SK-N-SH (cell line): Measurements from ENCODE around the gene TMEM238L. TPM values are rescaled to one million over a fixed set of nuclear protein-coding genes. Genes with fewer than 3 reads are reported as not detected.

Source experiments
- CTCF ChIA-PET: fragments of 300-600, 350-600 bp; formaldehyde crosslinking; extraction: SDS; loops from one replicate; lab custom pipeline; 2021; lab: Yijun Ruan, JAX
- POLR2A ChIA-PET: fragments of 350-600 bp; sonication (Branson Sonifier 250); formaldehyde crosslinking; extraction: SDS; loops from one replicate; lab custom pipeline; 2020; ENCODE audit warnings: antibody characterized with exemption, inconsistent platforms; lab: Yijun Ruan, JAX
- DNase-seq: peaks from one replicate; pipeline ENCODE4 v3.0.0; 2012
- H2AFZ ChIP-seq: fragments of 200-600 bp; sonication (generic); 2 replicates; pipeline ENCODE4 v1.8.1; 2016; ENCODE audit warnings: antibody characterized with exemption, mild to moderate bottlenecking, low read depth
- H3F3A ChIP-seq: fragments of 200-600 bp; sonication (generic); replicated peaks from 2 replicates; pipeline ENCODE3; 2016; ENCODE audit warnings: antibody characterized with exemption, mild to moderate bottlenecking; ENCODE audit not compliant: insufficient read depth
- H3K27ac ChIP-seq, 2 experiments: fragments of 200-500 bp in 1 of 2; fragments of 200-600 bp in 1 of 2; sonication (Bioruptor generic) in 1 of 2; sonication (generic), shearing (Covaris generic) in 1 of 2; 2 replicates each; pipeline versions ENCODE4 v1.5.1 to v1.6.1; 2014 to 2016; ENCODE audit warnings: low read depth in 2 of 2, inconsistent platforms in 1 of 2, low read length in 1 of 2, mild to moderate bottlenecking in 1 of 2, mixed read lengths in 1 of 2
- H3K27me3 ChIP-seq: fragments of 200-600 bp; sonication (generic), shearing (Covaris generic); 2 replicates; pipeline ENCODE4 v1.6.1; 2016; ENCODE audit warnings: mixed run types; ENCODE audit not compliant: insufficient read depth
- H3K36me3 ChIP-seq, 2 experiments: fragments of 200-500 bp in 1 of 2; fragments of 200-600 bp in 1 of 2; sonication (Bioruptor generic) in 1 of 2; sonication (generic) in 1 of 2; replicated peaks in 1 of 2; 2 replicates each; pipeline versions ENCODE3 to v1.5.1; 2014 to 2016; ENCODE audit warnings: low read length in 1 of 2, mild to moderate bottlenecking in 1 of 2; ENCODE audit not compliant: insufficient read depth in 2 of 2, control insufficient read depth in 1 of 2
- H3K4me1 ChIP-seq, 2 experiments: fragments of 200-500 bp in 1 of 2; fragments of 200-600 bp in 1 of 2; sonication (Bioruptor generic) in 1 of 2; sonication (generic), shearing (Covaris generic) in 1 of 2; 2 replicates each; pipeline versions ENCODE4 v1.5.1 to v1.6.1; 2014 to 2016; ENCODE audit warnings: low read depth in 1 of 2, low read length in 1 of 2, mixed run types in 1 of 2; ENCODE audit not compliant: insufficient read depth in 2 of 2, control insufficient read depth in 1 of 2
- H3K4me2 ChIP-seq: fragments of 200-600 bp; sonication (generic), shearing (Covaris generic); 2 replicates; pipeline ENCODE4 v1.6.1; 2017; ENCODE audit warnings: mixed run types
- H3K4me3 ChIP-seq, 2 experiments: fragments of 200-500 bp in 1 of 2; fragments of 200-600 bp in 1 of 2; sonication (Bioruptor generic) in 1 of 2; sonication (generic), shearing (Covaris generic) in 1 of 2; 2 replicates each; pipeline versions ENCODE4 v1.5.1 to v1.8.1; 2014 to 2016; ENCODE audit warnings: low read depth in 2 of 2, inconsistent platforms in 1 of 2, low read length in 1 of 2, mild to moderate bottlenecking in 1 of 2, mixed read lengths in 1 of 2, moderate library complexity in 1 of 2
- H3K79me2 ChIP-seq: fragments of 200-600 bp; sonication (generic); 2 replicates; pipeline ENCODE4 v1.8.1; 2017; ENCODE audit warnings: mild to moderate bottlenecking; ENCODE audit not compliant: insufficient read depth
- H3K9ac ChIP-seq: fragments of 200-600 bp; sonication (generic); 2 replicates; pipeline ENCODE4 v1.6.1; 2017; ENCODE audit warnings: mixed run types
- H3K9me2 ChIP-seq: fragments of 200-600 bp; sonication (generic); 2 replicates; pipeline ENCODE4 v1.6.1; 2017; ENCODE audit warnings: mixed run types
- H3K9me3 ChIP-seq: fragments of 200-600 bp; sonication (generic); 2 replicates; pipeline ENCODE4 v1.6.1; 2017; ENCODE audit warnings: mixed run types, mild to moderate bottlenecking, moderate library complexity
- H4K20me1 ChIP-seq: fragments of 200-600 bp; sonication (generic); 2 replicates; pipeline ENCODE4 v1.6.1; 2017; ENCODE audit warnings: mild to moderate bottlenecking, mixed run types; ENCODE audit not compliant: insufficient read depth
- ELF1 ChIP-seq: IDR thresholded peaks from 2 replicates; pipeline ENCODE4 v1.4.0; 2012
- EP300 ChIP-seq, 2 experiments: IDR thresholded peaks; 2 replicates each; pipeline versions ENCODE4 v1.4.0 to v1.6.1; 2012; ENCODE audit warnings: borderline replicate concordance in 1 of 2, low read depth in 1 of 2, low read length in 1 of 2
- EZH2phosphoT487 ChIP-seq: fragments of 200-600 bp; sonication (generic); IDR thresholded peaks from 2 replicates; pipeline ENCODE4 v1.6.1; 2017; ENCODE audit warnings: low read depth, mixed run types, mild to moderate bottlenecking, antibody characterized with exemption, moderate library complexity, borderline replicate concordance
- FOSL2 ChIP-seq: IDR thresholded peaks from 2 replicates; pipeline ENCODE4 v1.4.0; 2012; ENCODE audit warnings: low read depth, mild to moderate bottlenecking, moderate library complexity, borderline replicate concordance
- GABPA ChIP-seq: IDR thresholded peaks from 2 replicates; pipeline ENCODE4 v1.4.0; 2012; ENCODE audit warnings: low read depth, mild to moderate bottlenecking
- GATA2 ChIP-seq: sonication (generic); formaldehyde crosslinking; IDR thresholded peaks from 2 replicates; pipeline ENCODE4 v1.5.0; 2020; ENCODE audit warnings: mild to moderate bottlenecking, missing genetic modification reagents
- JUND ChIP-seq: IDR thresholded peaks from 2 replicates; pipeline ENCODE4 v1.4.0; 2012
- POLR2AphosphoS5 ChIP-seq: IDR thresholded peaks from 2 replicates; pipeline ENCODE4 v1.6.1; 2012; ENCODE audit warnings: low read depth, low read length
- RFX5 ChIP-seq: IDR thresholded peaks from 2 replicates; pipeline ENCODE4 v1.6.1; 2012; ENCODE audit warnings: mild to moderate bottlenecking, improper control_type of control experiment, low read length
- SMC3 ChIP-seq: IDR thresholded peaks from 2 replicates; pipeline ENCODE4 v1.6.1; 2012; ENCODE audit warnings: low read depth, low read length, improper control_type of control experiment
- TAF1 ChIP-seq: IDR thresholded peaks from 2 replicates; pipeline ENCODE4 v1.6.1; 2012; ENCODE audit warnings: low read depth, mild to moderate bottlenecking, low read length, moderate library complexity, borderline replicate concordance
- YY1 ChIP-seq: IDR thresholded peaks from 2 replicates; pipeline ENCODE4 v1.4.0; 2012; ENCODE audit warnings: low read depth, mild to moderate bottlenecking
- WGBS: methylation state at CpG from one replicate; pipeline ENCODE4 v1.1.6; 2017; ENCODE audit warnings: low lambda C conversion rate; 5-methylcytosine and 5-hydroxymethylcytosine counted together
- polyA plus RNA-seq, 3 experiments: library from polyadenylated mRNA; depleted of rRNA; stranded (reverse); fragments of >200 nt; gene quantifications; 2 replicates each; pipeline ENCODE4 v1.2.3, GENCODE V29; 2012
- TF ChIP-seq, protein P1 (sequence below): IDR thresholded peaks from 2 replicates; pipeline ENCODE4; 2012
- TF ChIP-seq, protein P2 (sequence below): IDR thresholded peaks from 2 replicates; pipeline ENCODE4 v1.6.1; 2012; ENCODE audit warnings: mild to moderate bottlenecking, low read depth, low read length, moderate library complexity
- TF ChIP-seq, protein P3 (sequence below): IDR thresholded peaks from 2 replicates; pipeline ENCODE4 v1.4.0; 2012; ENCODE audit warnings: low read depth, borderline replicate concordance

The TMEM238L gene
- polyA plus RNA-seq, 1 of the 3 experiments (the other 2 are of a cell fraction) = not detected

DNA sequence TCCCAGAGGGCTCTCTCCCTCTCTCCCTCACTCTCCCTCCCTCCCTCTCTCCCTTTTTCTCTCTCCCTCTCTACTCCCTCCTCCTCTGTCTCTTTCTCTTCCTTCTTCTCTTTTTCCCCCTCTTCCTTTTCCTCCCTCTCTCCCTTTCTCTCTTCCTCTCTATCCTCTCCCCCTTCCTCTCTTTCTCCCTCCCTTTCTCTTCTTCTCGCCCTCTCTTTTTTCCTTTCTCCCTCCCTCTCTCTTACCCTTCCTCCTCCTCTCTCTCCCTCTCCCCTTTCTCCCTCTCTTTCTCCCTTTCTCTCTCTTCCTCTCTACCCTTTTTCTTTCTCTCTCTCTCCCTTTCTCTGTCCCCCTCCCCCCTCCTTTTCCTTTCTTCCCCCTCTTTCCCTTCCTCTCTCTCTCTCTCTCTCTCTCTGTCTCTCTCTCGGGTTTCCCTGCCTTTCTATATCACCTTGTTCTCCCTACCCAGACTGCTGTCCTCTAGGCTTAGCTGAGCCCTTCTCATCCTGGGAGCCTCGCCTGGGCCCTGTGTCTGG lies 48.2 kb downstream of the TMEM238L start:
- H3K4me2 ChIP-seq = no peak overlapping the region
- no peak overlapping the region for H3K4me3 ChIP-seq
- no peaks in the 10 kb centered on the region for H3F3A ChIP-seq
- 14% methylated on average over 3 of the region's 3 CpGs for WGBS
- H3K9me3 ChIP-seq = no peaks in the 10 kb centered on the region
- H3K27me3 ChIP-seq = no peaks in the 10 kb centered on the region
- H3K4me1 ChIP-seq = peaks cover 0 to 31% of the 10 kb centered on the region in 2 experiments; a peak in 1 of 4 replicates
- H3K36me3 ChIP-seq = no peaks in the 10 kb centered on the region
- H3K27ac ChIP-seq = no peak overlapping the region
- no peak overlapping the region for H3K9ac ChIP-seq
- ChIA-PET CTCF (interaction anchor here (5.0 kb wide), 1 partner anchor 18 kb away, joined by 21 read pairs; no protein-coding TSS in a partner anchor), POLR2A (no interaction called here)
- H4K20me1 ChIP-seq = no peaks in the 10 kb centered on the region
- TF ChIP-seq, protein P1, sequence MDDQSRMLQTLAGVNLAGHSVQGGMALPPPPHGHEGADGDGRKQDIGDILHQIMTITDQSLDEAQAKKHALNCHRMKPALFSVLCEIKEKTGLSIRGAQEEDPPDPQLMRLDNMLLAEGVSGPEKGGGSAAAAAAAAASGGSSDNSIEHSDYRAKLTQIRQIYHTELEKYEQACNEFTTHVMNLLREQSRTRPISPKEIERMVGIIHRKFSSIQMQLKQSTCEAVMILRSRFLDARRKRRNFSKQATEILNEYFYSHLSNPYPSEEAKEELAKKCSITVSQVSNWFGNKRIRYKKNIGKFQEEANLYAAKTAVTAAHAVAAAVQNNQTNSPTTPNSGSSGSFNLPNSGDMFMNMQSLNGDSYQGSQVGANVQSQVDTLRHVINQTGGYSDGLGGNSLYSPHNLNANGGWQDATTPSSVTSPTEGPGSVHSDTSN = no peak
- no peak for TF ChIP-seq POLR2AphosphoS5
- TF ChIP-seq GATA2 (CRISPR knock-in tag) = no peak
- TF ChIP-seq RFX5 = no peak
- no peak for TF ChIP-seq ELF1
- no peak for TF ChIP-seq FOSL2
- TF ChIP-seq, protein P2, sequence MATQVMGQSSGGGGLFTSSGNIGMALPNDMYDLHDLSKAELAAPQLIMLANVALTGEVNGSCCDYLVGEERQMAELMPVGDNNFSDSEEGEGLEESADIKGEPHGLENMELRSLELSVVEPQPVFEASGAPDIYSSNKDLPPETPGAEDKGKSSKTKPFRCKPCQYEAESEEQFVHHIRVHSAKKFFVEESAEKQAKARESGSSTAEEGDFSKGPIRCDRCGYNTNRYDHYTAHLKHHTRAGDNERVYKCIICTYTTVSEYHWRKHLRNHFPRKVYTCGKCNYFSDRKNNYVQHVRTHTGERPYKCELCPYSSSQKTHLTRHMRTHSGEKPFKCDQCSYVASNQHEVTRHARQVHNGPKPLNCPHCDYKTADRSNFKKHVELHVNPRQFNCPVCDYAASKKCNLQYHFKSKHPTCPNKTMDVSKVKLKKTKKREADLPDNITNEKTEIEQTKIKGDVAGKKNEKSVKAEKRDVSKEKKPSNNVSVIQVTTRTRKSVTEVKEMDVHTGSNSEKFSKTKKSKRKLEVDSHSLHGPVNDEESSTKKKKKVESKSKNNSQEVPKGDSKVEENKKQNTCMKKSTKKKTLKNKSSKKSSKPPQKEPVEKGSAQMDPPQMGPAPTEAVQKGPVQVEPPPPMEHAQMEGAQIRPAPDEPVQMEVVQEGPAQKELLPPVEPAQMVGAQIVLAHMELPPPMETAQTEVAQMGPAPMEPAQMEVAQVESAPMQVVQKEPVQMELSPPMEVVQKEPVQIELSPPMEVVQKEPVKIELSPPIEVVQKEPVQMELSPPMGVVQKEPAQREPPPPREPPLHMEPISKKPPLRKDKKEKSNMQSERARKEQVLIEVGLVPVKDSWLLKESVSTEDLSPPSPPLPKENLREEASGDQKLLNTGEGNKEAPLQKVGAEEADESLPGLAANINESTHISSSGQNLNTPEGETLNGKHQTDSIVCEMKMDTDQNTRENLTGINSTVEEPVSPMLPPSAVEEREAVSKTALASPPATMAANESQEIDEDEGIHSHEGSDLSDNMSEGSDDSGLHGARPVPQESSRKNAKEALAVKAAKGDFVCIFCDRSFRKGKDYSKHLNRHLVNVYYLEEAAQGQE = no peak
- TF ChIP-seq EZH2phosphoT487 = no peak
- TF ChIP-seq TAF1 = no peak
- no peak for TF ChIP-seq SMC3
- no peak for TF ChIP-seq JUND
- no peak for TF ChIP-seq YY1
- TF ChIP-seq, protein P3, sequence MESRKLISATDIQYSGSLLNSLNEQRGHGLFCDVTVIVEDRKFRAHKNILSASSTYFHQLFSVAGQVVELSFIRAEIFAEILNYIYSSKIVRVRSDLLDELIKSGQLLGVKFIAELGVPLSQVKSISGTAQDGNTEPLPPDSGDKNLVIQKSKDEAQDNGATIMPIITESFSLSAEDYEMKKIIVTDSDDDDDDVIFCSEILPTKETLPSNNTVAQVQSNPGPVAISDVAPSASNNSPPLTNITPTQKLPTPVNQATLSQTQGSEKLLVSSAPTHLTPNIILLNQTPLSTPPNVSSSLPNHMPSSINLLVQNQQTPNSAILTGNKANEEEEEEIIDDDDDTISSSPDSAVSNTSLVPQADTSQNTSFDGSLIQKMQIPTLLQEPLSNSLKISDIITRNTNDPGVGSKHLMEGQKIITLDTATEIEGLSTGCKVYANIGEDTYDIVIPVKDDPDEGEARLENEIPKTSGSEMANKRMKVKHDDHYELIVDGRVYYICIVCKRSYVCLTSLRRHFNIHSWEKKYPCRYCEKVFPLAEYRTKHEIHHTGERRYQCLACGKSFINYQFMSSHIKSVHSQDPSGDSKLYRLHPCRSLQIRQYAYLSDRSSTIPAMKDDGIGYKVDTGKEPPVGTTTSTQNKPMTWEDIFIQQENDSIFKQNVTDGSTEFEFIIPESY = no peak
- no peak for TF ChIP-seq EP300 (IDR thresholded peaks at IDR 0.05; ENCODE audit: borderline replicate concordance in 1 of 2, low read depth in 1 of 2, low read length in 1 of 2)
- TF ChIP-seq GABPA = no peak
- H2AFZ ChIP-seq = no peak overlapping the region
- no peak for DNase-seq
- no peaks in the 10 kb centered on the region for H3K79me2 ChIP-seq
- no peaks in the 10 kb centered on the region for H3K9me2 ChIP-seq
